Panc1 (cell line): ENCODE results near the gene CFAP206. TPM values are rescaled to one million over a fixed set of nuclear protein-coding genes. Genes with fewer than 3 reads are reported as not detected.

ENCODE experiments used
- ATAC-seq: fragments of 200-7000 bp; cut with Tn5 transposase; 2 replicates; pipeline ENCODE4 v1.9.1; 2020; ENCODE audit warnings: mild to moderate bottlenecking, moderate library complexity
- BruUV-seq: library from RNA; stranded (reverse); fragments of 400-500 nt; replicated peaks from 2 replicates; lab custom pipeline; 2021; lab: Mats Ljungman, UMichigan
- CTCF ChIA-PET: fragments of 300-600 bp; sonication (Branson Sonifier 250); formaldehyde crosslinking; loops from one replicate; lab custom pipeline; 2022; ENCODE audit warnings: antibody characterized with exemption; lab: Charles Lee
- POLR2A ChIA-PET: fragments of 300-600 bp; sonication (Branson Sonifier 250); formaldehyde crosslinking; loops from one replicate; lab custom pipeline; 2022; ENCODE audit warnings: antibody characterized with exemption; lab: Charles Lee
- DNase-seq: peaks from one replicate; pipeline ENCODE4 v3.0.0-alpha.2; 2010; ENCODE audit warnings: low read depth, low spot score
- H3K27ac ChIP-seq: 2 replicates; pipeline ENCODE4 v1.5.1; 2011; ENCODE audit warnings: mild to moderate bottlenecking, low read length, inconsistent platforms
- H3K27me3 ChIP-seq: fragments of 200-500 bp; sonication (Bioruptor generic); 2 replicates; pipeline ENCODE4 v1.6.0; 2014; ENCODE audit warnings: low read length, inconsistent platforms; ENCODE audit not compliant: control insufficient read depth, insufficient read depth
- H3K36me3 ChIP-seq: fragments of 200-500 bp; sonication (Bioruptor generic); 2 replicates; pipeline ENCODE4 v1.5.1; 2014; ENCODE audit warnings: inconsistent platforms, mild to moderate bottlenecking, low read length, moderate library complexity; ENCODE audit not compliant: control insufficient read depth, insufficient read depth
- H3K4me1 ChIP-seq: 2 replicates; pipeline ENCODE4 v1.5.1; 2011; ENCODE audit warnings: inconsistent platforms, mild to moderate bottlenecking, low read length, moderate library complexity; ENCODE audit not compliant: control insufficient read depth, insufficient read depth
- H3K4me3 ChIP-seq, 2 experiments: 2 replicates each; pipeline ENCODE4 v1.5.1; 2011 to 2012; ENCODE audit warnings: low read depth in 2 of 2, low read length in 2 of 2, mild to moderate bottlenecking in 2 of 2, inconsistent platforms in 1 of 2, moderate library complexity in 1 of 2
- H3K9me3 ChIP-seq: fragments of 200-500 bp; sonication (Bioruptor generic); 2 replicates; pipeline ENCODE4 v1.5.1; 2014; ENCODE audit warnings: low read depth, mild to moderate bottlenecking, inconsistent platforms, low read length, moderate library complexity; ENCODE audit not compliant: control insufficient read depth, insufficient read depth
- CTCF ChIP-seq: fragments of 450-650 bp; IDR thresholded peaks from 2 replicates; pipeline ENCODE4 v1.5.1; 2017; ENCODE audit warnings: mild to moderate bottlenecking
- POLR2AphosphoS5 ChIP-seq: IDR thresholded peaks from 2 replicates; pipeline ENCODE4 v1.6.1; 2012; ENCODE audit warnings: mild to moderate bottlenecking, low read depth, low read length, moderate library complexity
- REST ChIP-seq, 2 experiments: IDR thresholded peaks; 2 replicates each; pipeline ENCODE4 v1.6.1; 2011 to 2012; ENCODE audit warnings: low read depth in 2 of 2, control low read depth in 1 of 2, low read length in 1 of 2, mild to moderate bottlenecking in 1 of 2, moderate library complexity in 1 of 2; ENCODE audit not compliant: insufficient read depth in 1 of 2
- SIN3A ChIP-seq: IDR thresholded peaks from 2 replicates; pipeline ENCODE4 v1.6.1; 2012; ENCODE audit warnings: low read depth, mild to moderate bottlenecking, low read length, moderate library complexity, borderline replicate concordance; ENCODE audit not compliant: insufficient read depth
- TCF7L2 ChIP-seq: IDR thresholded peaks from 2 replicates; pipeline ENCODE4 v1.6.1; 2011; ENCODE audit warnings: mild to moderate bottlenecking, low read depth, low read length, inconsistent platforms
- in situ Hi-C: cut with HindIII; loops from 2 replicates; pipeline ENCODE4 v1.10.0; 2016; ENCODE audit warnings: low sequenced_read_pairs, low pct_unique_long_range_greater_than_20kb
- intact Hi-C: fragments of 100-400 bp; cut with micrococcal nuclease; formaldehyde crosslinking; loops from one replicate; pipeline ENCODE4 v1.10.0; 2022; ENCODE audit not compliant: unreplicated experiment
- total RNA-seq: library from RNA; stranded (reverse); gene quantifications from one replicate; pipeline ENCODE4 v1.2.1, GENCODE V29; 2021; ENCODE audit not compliant: unreplicated experiment

Gene CFAP206
- total RNA-seq, 1 experiment from 2014 or later, result 2.4 TPM

GRCh38 chr6:87482366-87482765 is 74.6 kb downstream of the CFAP206 start:
- Histone ChIP-seq H3K36me3 (no peaks in the 10 kb centered on the region), H3K4me3 (no peak overlapping the region), H3K27ac (no peak overlapping the region), H3K4me1 (no peaks in the 10 kb centered on the region), H3K9me3 (0 out of 2 replicates have a peak, but pooled peaks cover 3% of the 10 kb centered on the region), H3K27me3 (no peaks in the 10 kb centered on the region)
- ChIA-PET CTCF (no interaction called here), POLR2A (no interaction called here)
- DNase-seq (no peak), ATAC-seq (no peak)
- no TSS peak for BruUV-seq
- TF ChIP-seq REST (IDR thresholded peaks at IDR 0.05; ENCODE audit: insufficient read depth in 1 of 2, low read depth in 2 of 2, low read length in 1 of 2) (no peak), TCF7L2 (no peak), POLR2AphosphoS5 (no peak), SIN3A (no peak), CTCF (no peak)
- in situ Hi-C loops, result no loop called here
- intact Hi-C loops, result no loop called here

GRCh38 chr6:87483929-87484328 is 76.2 kb downstream of the CFAP206 start:
- Histone ChIP-seq H3K4me3 (no peak overlapping the region), H3K9me3 (no peaks in the 10 kb centered on the region), H3K36me3 (no peaks in the 10 kb centered on the region), H3K27me3 (no peaks in the 10 kb centered on the region), H3K27ac (no peak overlapping the region), H3K4me1 (no peaks in the 10 kb centered on the region)
- ATAC-seq, result no peak
- POLR2A ChIA-PET, result no interaction called here
- CTCF ChIA-PET, result no interaction called here
- TF ChIP-seq POLR2AphosphoS5 (no peak), CTCF (no peak), REST (IDR thresholded peaks at IDR 0.05; ENCODE audit: insufficient read depth in 1 of 2, low read depth in 2 of 2, low read length in 1 of 2) (no peak), TCF7L2 (no peak), SIN3A (no peak)
- intact Hi-C loops, result no loop called here
- BruUV-seq, result no TSS peak
- no peak for DNase-seq
- in situ Hi-C loops, result no loop called here
